Stimulated activated CD4-positive, alpha-beta T cell treated with anti-CD3 and anti-CD28 coated beads, TNF-alpha, amount 100 ng/mL, for 1 hour (primary cell): ENCODE results near the gene CNBP.
A peak's percentile ranks its signal among the peaks of the same experiment; 100 is the strongest.

Experiments used
- DNase-seq, 3 donors: peaks; one replicate each; pipeline ENCODE4 v3.0.0-alpha.2; 2020; ENCODE audit warnings: low read depth in 3 of 3, low spot score in 1 of 3

CNBP gene

GRCh38 chr3:129132097-129132866 lies 51.4 kb downstream of the CNBP start:
- DNase-seq = no peak

DNA sequence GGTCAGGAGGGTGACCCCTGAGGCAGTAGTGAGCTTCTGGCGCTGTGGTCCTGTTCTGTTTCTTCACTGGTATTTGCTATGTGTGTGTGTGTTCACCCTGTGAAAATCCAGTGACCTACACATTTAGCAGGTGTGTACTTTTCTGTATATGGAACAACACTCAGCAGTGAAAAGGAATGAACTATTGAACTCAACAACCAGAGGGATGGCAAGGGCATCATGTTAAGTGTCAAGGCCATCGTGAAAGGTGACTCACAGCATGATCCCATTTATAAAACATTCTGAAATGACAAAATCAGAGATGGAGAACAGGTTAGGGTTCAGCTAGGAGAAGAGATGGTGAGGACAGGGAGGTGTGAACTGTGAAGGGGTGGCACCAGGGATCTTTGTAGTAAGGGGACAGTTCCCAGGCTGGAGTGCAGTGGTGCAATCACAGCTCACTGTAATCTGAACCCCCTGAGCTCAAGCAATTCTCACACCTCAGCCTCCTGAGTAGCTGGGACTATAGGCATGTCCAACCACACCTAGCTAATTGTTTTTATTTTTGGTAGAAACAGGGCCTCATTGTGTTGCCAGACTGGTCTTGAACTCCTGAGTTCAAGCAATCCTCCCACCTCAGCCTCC lies 52.1 kb downstream of the CNBP start:
- no peak for DNase-seq

DNA sequence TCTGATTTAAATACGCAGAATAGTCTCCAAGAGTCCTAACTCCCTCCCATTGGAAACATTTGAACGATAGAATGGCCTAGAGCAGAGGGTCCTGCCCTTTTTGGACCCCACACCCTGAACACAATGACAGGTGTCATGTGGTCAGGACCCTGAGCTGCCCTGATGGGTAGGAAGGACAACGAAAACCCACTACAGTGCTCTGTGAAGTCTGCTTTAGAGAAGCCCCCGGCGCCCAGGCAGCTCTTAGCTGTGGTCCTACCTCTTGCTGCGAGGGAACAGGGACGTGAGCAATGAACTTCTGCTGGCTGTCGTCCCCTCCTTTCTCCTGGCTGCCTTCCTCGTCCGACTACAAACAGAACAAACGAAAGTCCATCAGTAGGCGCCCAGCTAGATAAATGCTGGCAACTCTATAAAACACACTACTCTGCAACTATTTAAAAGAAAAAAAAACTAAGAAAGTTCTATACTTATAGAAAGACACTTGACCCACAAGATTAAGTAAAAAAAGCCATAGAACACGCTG lies 53.3 kb downstream of the CNBP start:
- DNase-seq = no peak

- DNase-seq = no peak
Observed at GRCh38 chr3:129128357-129129155, 55.1 kb downstream of the CNBP start.

GRCh38 chr3:129126726-129127280 lies 56.9 kb downstream of the CNBP start:
- no peak for DNase-seq

DNA sequence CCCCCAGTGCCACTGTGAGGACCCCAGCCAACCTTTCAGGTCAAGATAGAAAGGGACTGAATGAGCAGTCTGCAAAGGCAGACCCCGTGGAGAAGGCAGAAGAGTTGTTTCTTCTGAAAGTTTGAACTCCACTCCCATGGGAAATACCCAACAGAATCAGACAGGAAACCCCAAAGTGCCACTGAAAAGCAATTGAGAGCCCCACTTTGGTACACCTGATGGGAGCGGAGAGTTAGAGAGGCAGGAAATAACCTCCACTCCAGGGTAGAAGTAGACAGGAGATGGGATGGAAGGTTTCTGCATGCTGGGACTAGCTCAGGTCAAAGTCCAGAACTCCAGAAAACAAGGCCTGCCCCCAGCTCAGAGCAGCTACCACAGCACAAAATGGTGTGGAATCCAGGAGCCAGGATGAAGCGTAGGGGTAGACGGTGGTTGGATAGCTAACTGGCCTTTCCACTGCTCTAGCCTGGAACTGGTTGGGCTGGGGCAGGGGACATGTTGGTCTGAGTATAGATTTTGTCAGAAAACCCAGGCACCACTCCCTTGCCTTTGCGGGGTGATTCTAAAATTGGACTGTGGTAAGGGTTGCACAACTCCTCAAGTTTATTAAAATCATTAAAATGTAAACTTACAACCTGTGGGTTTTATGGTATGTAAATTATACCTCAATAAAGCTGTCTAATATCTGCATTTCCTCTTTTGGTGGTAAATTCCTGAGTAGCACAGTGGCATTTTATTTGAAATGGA lies 60.2 kb downstream of the CNBP start:
- no peak for DNase-seq

DNA sequence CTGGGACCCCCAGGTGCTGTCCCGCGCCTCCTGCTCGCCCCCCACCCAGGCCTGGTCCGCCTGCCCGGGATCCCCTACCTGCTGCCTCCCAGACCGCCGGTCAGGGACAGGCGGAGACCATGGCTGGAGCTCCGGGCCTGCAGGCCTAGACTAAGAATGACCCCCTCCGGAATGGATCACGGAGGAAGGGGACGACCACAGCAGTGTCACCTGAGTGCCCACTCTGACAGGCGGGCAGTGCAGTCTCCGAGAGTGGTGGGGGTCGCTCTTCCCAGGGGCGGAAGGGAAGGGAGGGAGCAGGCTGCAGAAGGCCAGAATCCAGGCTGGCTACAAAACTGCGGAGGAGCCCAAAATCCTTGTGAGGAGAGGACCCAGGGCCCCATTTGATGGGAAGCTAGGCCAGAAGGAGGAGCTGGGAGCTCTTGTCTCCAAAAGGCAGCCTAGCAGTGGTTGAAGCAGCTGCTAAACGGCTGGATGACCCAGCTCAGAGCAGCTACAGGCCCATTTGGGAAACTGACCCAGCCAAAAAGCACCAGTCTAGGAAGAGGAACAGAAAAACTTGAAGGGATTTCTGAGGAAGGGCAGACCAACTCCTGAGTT lies 61.2 kb downstream of the CNBP start:
- no peak for DNase-seq

- DNase-seq = peak; percentile 70 to 81 (median 77)
Observed at GRCh38 chr3:129121792-129122411, 61.8 kb downstream of the CNBP start, which contains the start of gene RAB43. Gene RAB43 (minus strand): TSS chr3:129121804. CDS start chr3:129121489, 315 bp downstream.

GRCh38 chr3:129121016-129121791 lies 62.5 kb downstream of the CNBP start:
- no peak for DNase-seq

DNA sequence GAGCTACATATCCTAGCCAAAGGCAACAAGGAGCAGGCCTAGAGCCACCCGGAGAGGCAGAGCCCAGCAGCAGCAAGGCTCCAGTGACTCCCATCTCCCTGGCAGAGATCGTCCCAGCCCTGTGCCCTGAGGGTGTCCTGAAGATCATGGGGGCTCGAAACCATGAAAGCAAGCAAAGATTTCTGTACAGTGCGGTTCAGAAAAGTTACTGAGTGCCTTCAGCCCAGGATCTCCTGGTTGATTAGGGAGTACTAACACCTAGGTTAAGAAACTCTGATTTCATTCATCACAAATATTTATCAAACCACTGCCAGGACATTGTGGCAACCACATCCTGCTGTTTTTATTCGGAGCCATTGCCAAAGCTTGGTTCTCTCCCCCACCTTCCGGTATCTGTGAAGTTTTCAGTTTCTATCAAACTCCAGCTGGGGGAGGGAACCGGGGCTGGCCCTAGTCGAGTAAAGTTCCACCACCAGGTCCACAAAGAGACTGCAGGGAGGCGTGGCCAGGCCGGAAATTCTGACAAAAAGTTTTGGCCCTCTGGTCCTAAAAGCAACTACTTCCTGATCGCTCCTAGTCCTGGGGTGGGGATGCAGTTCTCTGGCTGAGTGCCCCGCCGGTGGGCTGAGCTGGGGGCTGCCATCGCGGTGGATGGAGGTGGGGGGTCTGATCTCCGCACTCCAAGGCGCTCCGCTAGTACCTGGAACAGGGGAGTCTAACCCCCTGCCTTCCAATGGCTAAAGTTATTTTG lies 63.3 kb downstream of the CNBP start:
- DNase-seq = peak; percentile 69 to 79 (median 77)

DNA sequence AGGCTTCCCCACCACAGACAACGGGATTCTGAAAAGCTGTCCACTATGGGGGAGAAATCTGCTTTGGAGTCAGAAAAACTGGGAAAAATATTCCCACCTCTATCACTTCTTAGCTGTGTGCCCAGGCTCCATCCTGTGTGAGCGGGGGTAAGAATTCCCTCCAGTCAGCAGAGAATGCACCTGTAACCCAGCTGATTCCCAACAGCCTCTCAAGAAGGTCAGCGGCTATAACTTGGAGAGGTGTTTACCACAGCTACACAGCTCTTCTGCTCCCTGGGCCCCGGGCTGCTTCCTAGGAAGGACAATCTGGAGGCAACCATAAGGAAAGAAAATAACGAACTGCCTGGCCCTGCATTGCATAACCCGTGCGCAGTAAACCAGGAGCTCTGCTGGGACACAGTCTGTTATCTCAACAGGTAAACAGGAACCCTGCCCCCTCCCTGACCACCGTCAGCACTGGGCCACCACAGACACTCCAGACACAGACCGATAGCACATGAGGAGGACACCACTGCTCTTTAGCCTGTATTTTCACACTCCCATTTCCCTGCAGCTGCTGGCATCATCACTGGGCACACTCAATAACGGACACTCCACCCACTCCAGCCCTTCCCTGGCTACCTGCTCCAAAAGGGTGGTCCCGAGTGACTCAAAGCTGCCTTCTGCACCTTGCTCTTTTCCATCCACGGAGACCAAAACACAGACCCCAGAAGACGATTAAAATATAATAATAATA lies 64.2 kb downstream of the CNBP start:
- no peak for DNase-seq

- peak in 1 of 3 donors; percentile 39 for DNase-seq
Observed at GRCh38 chr3:129118745-129119144, 65.0 kb downstream of the CNBP start.
